ENCODE results near the gene FANCC. TPM values are rescaled to one million over a fixed set of nuclear protein-coding genes. Genes with fewer than 3 reads are reported as not detected.

Gene FANCC
- total RNA-seq, 2 donors from 2014 or later: 17.6 to 23.5 TPM

DNA sequence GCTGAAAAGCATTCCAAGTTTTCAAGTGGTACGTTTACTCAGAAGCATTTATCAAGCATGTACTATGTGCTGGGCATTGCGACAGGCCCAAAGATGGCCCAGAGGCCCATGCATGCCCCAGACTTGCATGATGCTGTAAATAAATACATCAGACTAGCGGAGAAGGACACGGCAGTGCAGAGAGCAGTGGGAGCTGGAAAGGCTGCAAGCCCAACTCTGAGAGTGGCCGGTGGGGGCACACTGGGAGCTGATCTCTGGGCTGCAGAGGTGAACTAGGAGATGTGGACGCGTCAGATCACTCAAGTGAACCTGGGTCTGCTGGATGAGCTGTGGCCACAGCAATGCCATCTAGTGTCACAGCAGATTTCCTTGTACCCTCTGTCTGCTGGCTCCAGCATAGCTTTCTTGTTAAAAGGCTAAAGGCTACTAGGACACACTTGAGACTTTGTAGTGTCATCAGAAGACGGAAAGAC is 246.9 kb downstream of the FANCC start:
- peak; percentile 64 for DNase-seq
- Histone ChIP-seq H3K36me3 (ENCODE audit: control insufficient read depth, insufficient read depth, low read length) (peaks cover 23% of the 10 kb centered on the region), H3K27me3 (ENCODE audit: control insufficient read depth, insufficient read depth, low read length, poor library complexity, severe bottlenecking) (no peaks in the 10 kb centered on the region), H3K27ac (ENCODE audit: low read depth, low read length) (no peak overlapping the region), H3K4me1 (ENCODE audit: control insufficient read depth, insufficient read depth, low read length) (no peaks in the 10 kb centered on the region), H3K4me3 (ENCODE audit: low read length) (no peak overlapping the region), H3K9ac (ENCODE audit: extremely low read depth, low read length, poor library complexity, severe bottlenecking) (no peak overlapping the region), H3K9me3 (ENCODE audit: control insufficient read depth, low read length) (no peaks in the 10 kb centered on the region)
- 81 to 92% methylated on average over 7 to 8 of the region's 8 CpGs for WGBS, 2 experiments (ENCODE audit: insufficient coverage in 1 of 2, insufficient read length in 1 of 2)
- H3K9me3 Mint-ChIP-seq: no peaks in the 10 kb centered on the region
- TF ChIP-seq, protein P1, sequence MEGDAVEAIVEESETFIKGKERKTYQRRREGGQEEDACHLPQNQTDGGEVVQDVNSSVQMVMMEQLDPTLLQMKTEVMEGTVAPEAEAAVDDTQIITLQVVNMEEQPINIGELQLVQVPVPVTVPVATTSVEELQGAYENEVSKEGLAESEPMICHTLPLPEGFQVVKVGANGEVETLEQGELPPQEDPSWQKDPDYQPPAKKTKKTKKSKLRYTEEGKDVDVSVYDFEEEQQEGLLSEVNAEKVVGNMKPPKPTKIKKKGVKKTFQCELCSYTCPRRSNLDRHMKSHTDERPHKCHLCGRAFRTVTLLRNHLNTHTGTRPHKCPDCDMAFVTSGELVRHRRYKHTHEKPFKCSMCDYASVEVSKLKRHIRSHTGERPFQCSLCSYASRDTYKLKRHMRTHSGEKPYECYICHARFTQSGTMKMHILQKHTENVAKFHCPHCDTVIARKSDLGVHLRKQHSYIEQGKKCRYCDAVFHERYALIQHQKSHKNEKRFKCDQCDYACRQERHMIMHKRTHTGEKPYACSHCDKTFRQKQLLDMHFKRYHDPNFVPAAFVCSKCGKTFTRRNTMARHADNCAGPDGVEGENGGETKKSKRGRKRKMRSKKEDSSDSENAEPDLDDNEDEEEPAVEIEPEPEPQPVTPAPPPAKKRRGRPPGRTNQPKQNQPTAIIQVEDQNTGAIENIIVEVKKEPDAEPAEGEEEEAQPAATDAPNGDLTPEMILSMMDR (conservative IDR thresholded peaks at IDR 0.05): peak; percentile 40
- H3K4me3 Mint-ChIP-seq: no peak overlapping the region
- no peaks in the 10 kb centered on the region for H3K27me3 Mint-ChIP-seq (ENCODE audit: insufficient read depth)
- no peaks in the 10 kb centered on the region for H3K4me1 Mint-ChIP-seq
- peaks cover 27% of the 10 kb centered on the region for H3K36me3 Mint-ChIP-seq (ENCODE audit: low read depth)
- H3K27ac Mint-ChIP-seq: no peak overlapping the region

DNA sequence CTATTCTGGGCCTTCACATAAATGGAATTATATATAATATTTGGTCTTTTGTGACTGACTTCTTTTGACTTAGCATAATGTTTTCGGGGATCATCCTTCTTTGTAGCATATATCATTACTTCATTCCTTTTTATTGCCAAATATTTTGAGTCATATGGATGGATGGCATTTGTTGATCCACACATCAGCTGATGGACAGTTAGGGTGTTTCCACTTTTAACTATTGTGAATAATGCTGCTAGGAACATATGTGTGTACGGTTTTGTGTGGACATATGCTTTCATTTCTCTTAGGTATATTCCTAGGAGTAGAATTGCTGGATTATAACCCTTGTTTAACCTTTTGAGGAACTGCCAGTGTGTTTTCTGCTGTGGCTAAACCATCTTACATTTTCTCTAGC is 249.6 kb downstream of the FANCC start:
- DNase-seq: no peak
- Histone ChIP-seq H3K9me3 (ENCODE audit: control insufficient read depth, low read length) (no peaks in the 10 kb centered on the region), H3K9ac (ENCODE audit: extremely low read depth, low read length, poor library complexity, severe bottlenecking) (no peak overlapping the region), H3K27me3 (ENCODE audit: control insufficient read depth, insufficient read depth, low read length, poor library complexity, severe bottlenecking) (no peaks in the 10 kb centered on the region), H3K4me3 (ENCODE audit: low read length) (no peak overlapping the region), H3K27ac (ENCODE audit: low read depth, low read length) (no peak overlapping the region), H3K4me1 (ENCODE audit: control insufficient read depth, insufficient read depth, low read length) (no peaks in the 10 kb centered on the region), H3K36me3 (ENCODE audit: control insufficient read depth, insufficient read depth, low read length) (peaks cover 36% of the 10 kb centered on the region)
- no peak overlapping the region for H3K27ac Mint-ChIP-seq
- no peak overlapping the region for H3K4me3 Mint-ChIP-seq
- 80% methylated on average over 1 of the region's 2 CpGs; no CpG with 5 or more reads in 1 of the 2 experiments for WGBS, 2 experiments (ENCODE audit: insufficient coverage in 1 of 2, insufficient read length in 1 of 2)
- no peaks in the 10 kb centered on the region for H3K27me3 Mint-ChIP-seq (ENCODE audit: insufficient read depth)
- H3K4me1 Mint-ChIP-seq: no peaks in the 10 kb centered on the region
- TF ChIP-seq, protein P1 (conservative IDR thresholded peaks at IDR 0.05): no peak
- H3K9me3 Mint-ChIP-seq: no peaks in the 10 kb centered on the region
- peaks cover 36% of the 10 kb centered on the region for H3K36me3 Mint-ChIP-seq (ENCODE audit: low read depth)

DNA sequence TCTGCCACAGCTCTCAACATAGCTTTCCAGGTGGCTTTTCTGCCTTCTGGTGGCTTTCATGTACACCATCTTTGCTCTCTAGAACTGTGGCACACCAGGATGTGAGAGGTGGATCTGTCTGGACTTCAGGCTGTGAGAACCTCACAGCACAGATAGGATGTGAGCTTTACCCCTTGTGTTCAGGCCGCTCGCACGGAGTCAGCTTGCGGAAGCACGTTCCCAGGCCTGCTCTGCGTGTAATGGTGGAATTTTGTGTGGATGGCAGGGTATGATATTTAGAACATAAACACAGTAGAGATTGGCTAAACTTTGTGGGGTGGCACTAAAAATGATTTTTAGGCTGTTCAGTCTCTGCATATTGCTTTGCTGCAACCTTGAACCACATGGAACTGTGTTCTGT is 250.5 kb downstream of the FANCC start:
- DNase-seq: no peak
- H3K4me3 ChIP-seq (ENCODE audit: low read length): no peak overlapping the region
- TF ChIP-seq, protein P1 (conservative IDR thresholded peaks at IDR 0.05): no peak
- H3K9me3 ChIP-seq (ENCODE audit: control insufficient read depth, low read length): no peaks in the 10 kb centered on the region
- no peak overlapping the region for H3K9ac ChIP-seq (ENCODE audit: extremely low read depth, low read length, poor library complexity, severe bottlenecking)
- peaks cover 37% of the 10 kb centered on the region for H3K36me3 ChIP-seq (ENCODE audit: control insufficient read depth, insufficient read depth, low read length)
- H3K36me3 Mint-ChIP-seq (ENCODE audit: low read depth): peaks cover 40% of the 10 kb centered on the region
- no peaks in the 10 kb centered on the region for H3K4me1 Mint-ChIP-seq
- 88 to 95% methylated on average over 3 to 6 of the region's 6 CpGs for WGBS, 2 experiments (ENCODE audit: insufficient coverage in 1 of 2, insufficient read length in 1 of 2)
- H3K9me3 Mint-ChIP-seq: no peaks in the 10 kb centered on the region
- no peak overlapping the region for H3K4me3 Mint-ChIP-seq
- H3K27ac ChIP-seq (ENCODE audit: low read depth, low read length): no peak overlapping the region
- no peaks in the 10 kb centered on the region for H3K4me1 ChIP-seq (ENCODE audit: control insufficient read depth, insufficient read depth, low read length)
- no peaks in the 10 kb centered on the region for H3K27me3 ChIP-seq (ENCODE audit: control insufficient read depth, insufficient read depth, low read length, poor library complexity, severe bottlenecking)
- H3K27ac Mint-ChIP-seq: no peak overlapping the region
- no peaks in the 10 kb centered on the region for H3K27me3 Mint-ChIP-seq (ENCODE audit: insufficient read depth)
